Head of caudate nucleus (tissue), 42 donors: ENCODE data around the gene AHCY.
A peak's percentile ranks its signal among the peaks of the same experiment; 100 is the strongest.
"Not testable (repeated sequence)": the region's sequence is repeated elsewhere in the genome, so short reads cannot be mapped to it uniquely, and the experiment has no call there.

ENCODE experiments used
- DNase-seq, 42 donors: peaks; one replicate each; pipeline versions ENCODE4 v3.0.0 to v3.0.0-alpha.2; 2020 to 2021; ENCODE audit warnings: mixed read lengths in 7 of 42
- intact Hi-C: fragments of 100-400 bp; cut with DNase I; formaldehyde crosslinking; loops from one replicate; pipeline ENCODE4 v1.15.0; 2022

Gene AHCY

GRCh38 chr20:34269996-34270627, 33.0 kb downstream of the AHCY start:
- DNase-seq: no peak
- intact Hi-C loops: no loop called here

DNA sequence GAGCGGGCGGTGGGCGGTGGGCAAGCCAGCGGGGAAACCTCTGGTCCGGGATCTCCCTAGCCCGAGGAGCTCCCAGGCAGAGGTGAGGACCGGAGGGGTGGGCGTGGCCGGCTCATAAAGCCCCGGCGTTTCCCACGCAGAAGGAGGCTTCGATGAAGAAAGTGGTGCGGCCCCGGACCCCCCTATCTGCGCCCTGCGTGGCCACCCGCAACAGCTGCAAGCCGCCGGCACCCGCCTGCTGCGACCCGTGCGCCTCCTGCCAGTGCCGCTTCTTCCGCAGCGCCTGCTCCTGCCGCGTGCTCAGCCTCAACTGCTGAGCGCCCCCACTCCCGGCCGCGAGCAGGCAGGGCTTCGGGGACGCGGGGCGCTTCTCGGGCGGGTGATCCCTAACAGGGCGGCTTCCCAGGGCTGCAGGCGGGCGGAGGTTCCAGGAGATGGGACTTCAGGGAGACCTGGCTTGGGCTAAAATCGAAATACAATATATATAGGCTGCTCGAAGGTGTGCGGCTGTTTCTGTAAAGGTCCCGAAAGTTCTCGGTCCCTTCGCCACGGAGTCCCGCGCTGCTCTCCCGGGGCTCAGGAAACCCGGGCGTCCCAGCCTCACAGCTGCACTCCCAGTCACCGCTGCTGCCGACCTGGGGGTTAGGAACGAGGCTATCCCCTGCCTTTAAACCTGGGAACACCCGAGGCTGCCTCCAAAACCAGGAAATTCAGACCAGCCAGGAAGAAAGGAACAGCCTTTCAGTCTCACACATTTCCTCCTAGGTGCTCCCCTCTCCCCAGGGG, 34.1 kb downstream of the AHCY start:
- DNase-seq: peak in 40 of 42 donors; percentile 10 to 76 (median 52)
- intact Hi-C loops: no loop called here

DNA sequence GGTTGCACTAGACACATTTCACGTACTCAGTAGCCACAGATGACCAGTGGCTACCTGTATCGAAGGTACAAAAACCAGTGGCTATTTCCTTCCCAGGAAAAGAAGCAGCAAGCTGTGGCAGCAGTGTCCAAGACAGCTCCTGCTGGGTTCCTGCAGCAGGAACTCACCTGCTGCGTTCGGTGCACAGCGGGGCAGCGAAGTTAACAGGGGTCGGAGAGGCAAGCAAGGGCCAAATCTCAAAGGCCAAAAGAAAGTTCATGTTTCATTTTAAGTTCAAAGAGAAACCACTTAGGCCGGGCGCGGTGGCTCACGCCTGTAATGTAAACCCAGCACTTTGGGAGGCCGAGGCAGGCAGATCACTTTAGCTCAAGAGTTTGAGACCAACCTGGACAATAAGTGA, 35.0 kb downstream of the AHCY start:
- no peak for DNase-seq
- intact Hi-C loops: no loop called here

DNA sequence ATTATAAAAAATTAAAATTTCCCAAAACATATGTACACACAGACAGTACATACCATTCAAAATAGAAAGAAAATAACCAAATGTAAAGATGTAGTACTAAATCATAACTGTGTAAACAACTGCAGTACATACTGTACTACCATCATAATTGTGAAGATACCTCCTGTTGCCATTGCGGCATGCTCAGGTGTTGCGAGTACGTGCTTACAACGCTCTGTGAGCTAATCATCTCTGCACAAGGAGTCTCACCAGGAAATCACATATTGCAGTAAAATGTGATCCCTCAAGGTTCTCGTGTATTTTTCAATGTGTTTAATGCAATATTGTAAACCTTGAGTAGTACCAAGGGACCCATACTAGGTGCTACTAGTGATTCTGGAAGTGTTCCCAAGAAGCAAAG, 39.0 kb downstream of the AHCY start:
- DNase-seq: no peak
- intact Hi-C loops: no loop called here

DNA sequence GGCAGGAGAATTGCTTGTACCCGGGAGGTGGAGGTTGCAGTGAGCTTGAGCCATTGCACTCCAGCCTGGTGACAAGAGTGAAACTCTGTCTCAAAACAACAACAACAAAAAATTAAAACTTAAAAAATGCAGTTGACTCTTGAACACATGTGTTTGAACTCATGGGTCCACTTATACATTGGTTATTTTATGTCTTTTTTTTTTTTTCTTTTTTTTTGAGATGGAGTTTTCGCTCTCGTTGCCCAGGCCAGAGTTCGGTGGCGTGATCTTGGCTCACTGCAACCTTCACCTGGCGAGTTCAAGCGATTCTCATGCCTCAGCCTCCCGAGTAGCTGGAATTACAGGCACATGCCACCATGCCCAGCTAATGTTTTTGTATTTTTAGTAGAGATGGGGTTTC, 39.7 kb downstream of the AHCY start:
- intact Hi-C loops, DNase-seq: not testable (repeated sequence)

- intact Hi-C loops: no loop called here
- DNase-seq: peak in 3 of 42 donors; percentile 19 to 46 (median 22)
Measured at GRCh38 chr20:34262488-34263288, 40.5 kb downstream of the AHCY start.

DNA sequence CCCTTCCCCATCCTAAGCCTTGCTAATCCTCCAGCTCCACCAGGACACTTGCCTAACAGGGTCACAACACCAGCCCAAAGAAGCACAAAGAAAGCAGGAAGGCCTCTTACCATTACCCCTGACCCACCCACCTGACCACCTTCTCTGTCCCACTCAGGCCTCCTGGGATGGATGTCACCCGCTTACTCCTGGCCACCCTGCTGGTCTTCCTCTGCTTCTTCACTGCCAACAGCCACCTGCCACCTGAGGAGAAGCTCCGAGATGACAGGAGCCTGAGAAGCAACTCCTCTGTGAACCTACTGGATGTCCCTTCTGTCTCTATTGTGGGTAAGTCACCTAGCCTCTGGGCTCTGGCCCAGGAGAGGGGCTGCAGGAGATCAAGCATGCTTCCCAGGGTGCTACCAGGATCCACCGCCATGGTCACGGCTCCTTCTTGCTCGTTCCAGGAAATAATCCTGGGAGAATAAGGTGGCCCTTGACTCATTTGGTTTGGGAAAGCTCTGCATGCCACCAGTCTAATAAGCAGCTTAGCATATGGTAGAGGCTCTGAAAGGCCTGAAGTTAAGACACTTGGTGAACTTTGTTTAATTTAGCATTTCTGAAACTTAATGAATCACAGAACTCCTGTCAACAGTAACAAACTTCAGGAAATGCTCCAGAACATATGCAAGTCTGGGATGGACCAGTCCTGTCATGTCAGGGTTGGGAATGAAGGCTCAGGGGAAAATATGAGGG, 42.8 kb downstream of the AHCY start:
- no peak for DNase-seq
- intact Hi-C loops: no loop called here

- intact Hi-C loops: no loop called here
- no peak for DNase-seq
Measured at GRCh38 chr20:34256629-34257124, 46.5 kb downstream of the AHCY start.

- intact Hi-C loops: no loop called here
Measured at GRCh38 chr20:34254979-34255378, 48.2 kb downstream of the AHCY start.

GRCh38 chr20:34252431-34253086, 50.6 kb downstream of the AHCY start:
- intact Hi-C loops, DNase-seq: not testable (repeated sequence)

More at GRCh38 chr20:34254979-34255378, 48.2 kb downstream of the AHCY start:
- no peak for DNase-seq

DNA sequence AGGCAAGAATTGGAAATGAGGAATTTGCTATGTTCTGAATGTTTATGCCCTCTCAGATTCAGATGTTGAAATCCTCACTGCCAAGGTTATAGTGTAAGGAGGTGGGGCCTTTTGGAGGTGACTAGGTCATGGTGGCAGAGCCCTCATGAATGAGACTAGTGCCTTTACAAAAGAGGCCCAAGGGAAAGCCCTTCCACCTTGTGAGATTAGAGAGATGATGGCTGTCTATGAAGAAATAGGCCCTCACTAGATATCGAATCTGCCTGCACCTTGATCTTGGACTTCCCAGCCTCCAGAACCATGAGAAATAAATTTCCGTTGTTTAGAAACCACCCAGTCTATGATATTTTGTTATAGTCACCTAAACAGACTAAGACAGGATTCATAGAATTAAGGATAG, 51.5 kb downstream of the AHCY start:
- intact Hi-C loops: no loop called here
- DNase-seq: no peak

- intact Hi-C loops: no loop called here
- peak in 1 of 42 donors; percentile 30 for DNase-seq
Measured at GRCh38 chr20:34250005-34250404, 53.1 kb downstream of the AHCY start.

DNA sequence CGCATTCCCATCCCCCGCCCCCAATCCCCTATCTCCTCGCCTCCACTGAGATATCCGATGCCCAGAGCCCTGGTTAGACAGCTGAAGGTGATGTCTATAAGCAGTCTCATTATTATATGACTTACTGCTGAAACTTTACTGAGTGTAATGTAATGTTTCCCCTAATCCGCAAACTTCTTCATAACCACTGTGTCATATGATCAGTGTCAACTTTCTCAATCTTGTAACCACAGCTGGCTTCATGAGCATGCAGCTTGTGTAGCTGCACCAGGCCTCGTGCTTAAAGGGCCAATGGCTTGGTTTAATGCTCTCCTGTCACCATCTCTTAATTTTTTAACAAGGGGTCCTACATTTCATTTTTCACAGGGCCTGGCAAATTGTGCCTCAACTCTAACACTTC, 53.9 kb downstream of the AHCY start:
- intact Hi-C loops: no loop called here
- DNase-seq: peak in 1 of 42 donors; percentile 9

DNA sequence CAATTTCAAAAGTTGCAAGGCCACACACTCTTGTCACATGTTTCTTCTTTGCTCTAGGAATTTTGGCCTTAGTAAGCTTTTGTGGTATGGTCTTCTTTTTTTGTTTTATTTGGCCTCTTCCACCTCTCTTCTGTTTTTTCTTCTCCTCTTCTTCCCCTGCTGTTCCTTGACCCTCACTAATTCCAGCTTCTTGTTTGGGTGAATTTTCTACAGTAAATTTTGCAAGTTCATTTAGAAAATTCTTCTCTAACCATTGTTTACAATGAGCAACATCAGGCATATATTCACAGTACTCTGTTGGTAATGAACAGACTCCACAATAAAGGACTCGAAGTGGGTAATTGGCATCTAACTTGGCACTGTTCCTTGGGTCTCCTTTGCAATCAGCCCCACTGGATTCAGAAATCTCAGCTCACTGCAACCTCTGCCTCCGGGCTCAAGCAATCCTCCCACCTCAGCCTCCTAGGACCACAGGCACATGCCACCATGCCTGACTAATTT, 57.0 kb downstream of the AHCY start:
- intact Hi-C loops: no loop called here
- DNase-seq: no peak

DNA sequence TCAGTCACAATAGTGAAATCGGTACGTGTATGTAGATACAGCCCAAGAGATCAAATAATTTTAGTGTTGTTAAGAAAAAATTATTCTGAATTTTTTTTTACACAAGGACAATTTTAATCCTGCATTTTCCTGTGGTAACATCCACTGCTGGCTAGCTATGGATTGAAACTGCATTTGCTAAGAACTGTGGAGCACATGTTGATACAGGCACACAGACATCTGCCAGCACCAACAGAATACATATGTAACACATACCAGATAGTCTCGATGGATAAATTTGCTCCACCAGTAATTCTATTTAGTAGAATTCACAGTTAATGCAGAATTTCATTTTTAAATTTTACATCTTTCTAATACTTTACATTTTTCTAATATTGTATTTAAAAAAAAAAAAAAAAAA, 59.8 kb downstream of the AHCY start:
- DNase-seq: no peak
- intact Hi-C loops: no loop called here

- intact Hi-C loops: no loop called here
- no peak for DNase-seq
Measured at GRCh38 chr20:34242879-34243278, 60.3 kb downstream of the AHCY start.

DNA sequence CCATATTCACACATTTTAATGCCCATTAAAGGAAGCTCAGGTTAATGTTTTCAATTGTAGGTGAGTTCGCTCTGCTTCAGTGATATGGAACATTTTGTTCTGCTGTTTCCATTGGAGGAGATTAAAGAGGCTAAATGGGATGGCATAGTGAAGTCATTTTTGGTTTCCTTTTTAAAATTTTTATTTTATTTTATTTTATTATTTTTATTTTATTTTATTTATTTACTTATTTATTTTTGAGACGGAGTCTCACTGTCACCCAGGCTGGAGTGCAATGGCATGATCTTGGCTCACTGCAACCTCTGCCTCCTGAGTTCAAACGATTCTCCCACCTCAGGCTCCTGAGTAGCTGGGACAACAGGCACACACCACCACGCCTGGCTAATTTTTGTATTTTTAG, 61.1 kb downstream of the AHCY start:
- DNase-seq, intact Hi-C loops: not testable (repeated sequence)
